SK-N-SH (cell line): ENCODE measurements around the gene AZIN2.

Experiments used
- CHD2 ChIP-seq: fragments of 150-350 bp; IDR thresholded peaks from 2 replicates; pipeline ENCODE4 v1.6.1; 2018; ENCODE audit warnings: low read length; ENCODE audit not compliant: partially characterized antibody
- CTCF ChIP-seq: fragments of 200-600 bp; sonication (generic); IDR thresholded peaks from 2 replicates; pipeline ENCODE4 v1.6.1; 2017; ENCODE audit warnings: antibody characterized with exemption, mild to moderate bottlenecking, moderate library complexity
- EP300 ChIP-seq, 2 experiments: IDR thresholded peaks; 2 replicates each; pipeline versions ENCODE4 v1.4.0 to v1.6.1; 2012; ENCODE audit warnings: borderline replicate concordance in 1 of 2, low read depth in 1 of 2, low read length in 1 of 2
- IRF3 ChIP-seq: fragments of 150-350 bp; IDR thresholded peaks from 2 replicates; pipeline ENCODE4 v1.6.1; 2016; ENCODE audit warnings: mild to moderate bottlenecking, low read depth, low read length
- PBX3 ChIP-seq: IDR thresholded peaks from 2 replicates; pipeline ENCODE4; 2012
- POLR2AphosphoS5 ChIP-seq: IDR thresholded peaks from 2 replicates; pipeline ENCODE4 v1.6.1; 2012; ENCODE audit warnings: low read depth, low read length
- RAD21 ChIP-seq: IDR thresholded peaks from 2 replicates; pipeline ENCODE4 v1.6.1; 2012; ENCODE audit warnings: mild to moderate bottlenecking, low read length
- REST ChIP-seq: IDR thresholded peaks from 2 replicates; pipeline ENCODE4 v1.6.1; 2012; ENCODE audit warnings: mild to moderate bottlenecking, low read depth, low read length, moderate library complexity
- SMC3 ChIP-seq: IDR thresholded peaks from 2 replicates; pipeline ENCODE4 v1.6.1; 2012; ENCODE audit warnings: low read depth, low read length, improper control_type of control experiment
- TCF12 ChIP-seq: IDR thresholded peaks from 2 replicates; pipeline ENCODE4 v1.4.0; 2012
- USF1 ChIP-seq: IDR thresholded peaks from 2 replicates; pipeline ENCODE4 v1.4.0; 2012; ENCODE audit warnings: low read depth, borderline replicate concordance

GRCh38 chr1:33147275-33147996 is 66.5 kb downstream of the AZIN2 start:
- no peak for TF ChIP-seq PBX3
- no peak for TF ChIP-seq EP300 (IDR thresholded peaks at IDR 0.05; ENCODE audit: borderline replicate concordance in 1 of 2, low read depth in 1 of 2, low read length in 1 of 2)
- no peak for TF ChIP-seq CTCF
- TF ChIP-seq CHD2: no peak
- no peak for TF ChIP-seq USF1
- TF ChIP-seq SMC3: no peak
- no peak for TF ChIP-seq RAD21
- TF ChIP-seq TCF12: no peak
- TF ChIP-seq POLR2AphosphoS5: no peak
- no peak for TF ChIP-seq REST
- TF ChIP-seq IRF3: no peak
